MM.1S (cell line): ENCODE data around the gene MIGA1.
A peak's percentile ranks its signal among the peaks of the same experiment; 100 is the strongest.
"Not testable (repeated sequence)": the region's sequence is repeated elsewhere in the genome, so short reads cannot be mapped to it uniquely, and the experiment has no call there.

ENCODE experiments used
- DNase-seq: peaks from one replicate; pipeline ENCODE4 v3.0.0-alpha.2; 2015
- H2AFZ ChIP-seq: fragments of 300-600 bp; sonication (generic); 2 replicates; pipeline ENCODE4 v1.6.0; 2016; ENCODE audit warnings: antibody characterized with exemption, low read length
- H3F3A ChIP-seq: fragments of 300-600 bp; sonication (generic); 2 replicates; pipeline ENCODE4 v1.6.1; 2016; ENCODE audit warnings: mild to moderate bottlenecking, antibody characterized with exemption, low read length, moderate library complexity, mixed read lengths; ENCODE audit not compliant: insufficient read depth
- H3K27ac ChIP-seq: fragments of 300-600 bp; sonication (generic); 2 replicates; pipeline ENCODE4 v1.5.1; 2016; ENCODE audit warnings: mild to moderate bottlenecking, low read length
- H3K27me3 ChIP-seq: fragments of 300-600 bp; sonication (generic); replicated peaks from 2 replicates; pipeline ENCODE4 v1.6.0; 2016; ENCODE audit warnings: low read length; ENCODE audit not compliant: insufficient read depth
- H3K36me3 ChIP-seq: fragments of 300-600 bp; sonication (generic); replicated peaks from 2 replicates; pipeline ENCODE4 v1.6.1; 2016; ENCODE audit warnings: mild to moderate bottlenecking, low read length, mixed read lengths; ENCODE audit not compliant: insufficient read depth
- H3K4me1 ChIP-seq: fragments of 300-600 bp; sonication (generic); 2 replicates; pipeline ENCODE4 v1.6.1; 2016; ENCODE audit warnings: low read length, mixed read lengths
- H3K4me2 ChIP-seq: fragments of 300-600 bp; sonication (generic); 2 replicates; pipeline ENCODE4 v1.6.0; 2016; ENCODE audit warnings: low read depth, low read length
- H3K4me3 ChIP-seq: fragments of 300-600 bp; sonication (generic); 2 replicates; pipeline ENCODE4 v1.5.1; 2016; ENCODE audit warnings: low read length, mixed read lengths
- H3K79me2 ChIP-seq: fragments of 300-600 bp; sonication (generic); 2 replicates; pipeline ENCODE4 v1.6.1; 2016; ENCODE audit warnings: mixed run types, low read length, mixed read lengths
- H3K9ac ChIP-seq: fragments of 300-600 bp; sonication (generic); 2 replicates; pipeline ENCODE4 v1.6.1; 2016; ENCODE audit warnings: low read length, mixed read lengths
- H3K9me2 ChIP-seq: fragments of 300-600 bp; sonication (generic); replicated peaks from 2 replicates; pipeline ENCODE4 v1.6.1; 2016; ENCODE audit warnings: mild to moderate bottlenecking, low read length, mixed read lengths; ENCODE audit not compliant: insufficient read depth
- H3K9me3 ChIP-seq: fragments of 300-600 bp; sonication (generic); replicated peaks from 2 replicates; pipeline ENCODE4 v1.6.1; 2016; ENCODE audit warnings: mild to moderate bottlenecking, low read length, mixed read lengths; ENCODE audit not compliant: insufficient read depth
- H4K20me1 ChIP-seq: fragments of 300-600 bp; sonication (generic); 2 replicates; pipeline ENCODE4 v1.6.1; 2016; ENCODE audit warnings: mild to moderate bottlenecking, low read length, moderate library complexity, mixed read lengths; ENCODE audit not compliant: insufficient read depth
- CTCF ChIP-seq: fragments of 300-600 bp; sonication (generic); IDR thresholded peaks from 2 replicates; pipeline ENCODE4 v1.5.1; 2016; ENCODE audit warnings: antibody characterized with exemption, low read length, mixed read lengths
- EZH2 ChIP-seq: fragments of 300-600 bp; sonication (generic); optimal IDR thresholded peaks from 2 replicates; pipeline ENCODE3; 2017; ENCODE audit warnings: low read depth, mild to moderate bottlenecking, antibody characterized with exemption, low read length, mixed read lengths
- EZH2phosphoT487 ChIP-seq: fragments of 300-600 bp; sonication (generic); IDR thresholded peaks from 2 replicates; pipeline ENCODE4 v1.6.1; 2018; ENCODE audit warnings: antibody characterized with exemption, low read length

The MIGA1 gene

GRCh38 chr1:77824694-77825093, 45.2 kb downstream of the MIGA1 start:
- no peak overlapping the region for H3K4me2 ChIP-seq
- no peaks in the 10 kb centered on the region for H3K79me2 ChIP-seq
- H3K27me3 ChIP-seq: no peaks in the 10 kb centered on the region
- no peaks in the 10 kb centered on the region for H3K36me3 ChIP-seq
- no peak for DNase-seq
- H3K9me2 ChIP-seq: no peaks in the 10 kb centered on the region
- H3K9me3 ChIP-seq: no peaks in the 10 kb centered on the region
- no peaks in the 10 kb centered on the region for H4K20me1 ChIP-seq
- TF ChIP-seq EZH2phosphoT487: no peak
- TF ChIP-seq EZH2: no peak
- TF ChIP-seq CTCF: no peak
- peaks cover 12% of the 10 kb centered on the region for H3K4me1 ChIP-seq
- H3K27ac ChIP-seq: no peak overlapping the region
- H3K9ac ChIP-seq: no peak overlapping the region
- no peak overlapping the region for H3K4me3 ChIP-seq
- no peak overlapping the region for H2AFZ ChIP-seq
- 0 out of 2 replicates have a peak, but pooled peaks cover 10% of the 10 kb centered on the region for H3F3A ChIP-seq

DNA sequence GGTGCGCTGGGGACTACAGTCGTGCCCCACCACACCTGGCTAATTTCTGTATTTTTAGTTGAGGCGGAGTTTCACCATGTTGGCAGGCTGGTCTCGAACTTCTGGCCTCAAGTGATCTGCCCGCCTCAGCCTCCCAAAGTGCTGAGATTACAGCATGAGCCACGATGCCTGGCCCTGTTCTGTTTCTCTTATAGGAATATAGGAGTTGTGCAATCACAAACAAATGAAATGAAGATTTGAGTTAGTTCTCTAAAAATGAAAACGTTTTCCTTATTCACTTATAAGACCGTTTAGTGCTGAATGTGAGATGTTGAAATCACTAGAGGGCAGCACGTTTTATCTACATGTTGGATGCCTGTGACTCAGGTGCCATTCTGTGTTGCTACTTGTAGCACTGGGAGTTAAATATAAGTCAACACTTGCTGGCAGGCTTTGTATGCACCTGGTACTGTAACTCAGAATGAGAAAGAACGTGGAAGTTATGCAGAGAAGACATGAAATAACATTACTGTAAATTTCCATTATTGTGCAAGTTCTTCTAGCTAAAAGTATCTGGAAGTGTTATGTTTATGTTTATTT, 45.8 kb downstream of the MIGA1 start:
- Histone ChIP-seq H3K4me2 (no peak overlapping the region), H3K27ac (no peak overlapping the region), H3K4me3 (no peak overlapping the region), H3K9ac (no peak overlapping the region), H3K36me3 (no peaks in the 10 kb centered on the region), H3F3A (0 out of 2 replicates have a peak, but pooled peaks cover 10% of the 10 kb centered on the region), H2AFZ (no peak overlapping the region), H4K20me1 (no peaks in the 10 kb centered on the region), H3K9me2 (no peaks in the 10 kb centered on the region), H3K79me2 (no peaks in the 10 kb centered on the region), H3K9me3 (no peaks in the 10 kb centered on the region), H3K27me3 (no peaks in the 10 kb centered on the region), H3K4me1 (peaks cover 12% of the 10 kb centered on the region)
- TF ChIP-seq CTCF (peak; percentile 32), EZH2 (no peak)
- DNase-seq: peak; percentile 54

- not testable (repeated sequence) for H3K27ac ChIP-seq, H3F3A ChIP-seq, DNase-seq, H3K4me3 ChIP-seq, H3K27me3 ChIP-seq, H3K79me2 ChIP-seq, H3K36me3 ChIP-seq, H3K9me2 ChIP-seq, H3K4me2 ChIP-seq, H2AFZ ChIP-seq, H3K9me3 ChIP-seq, H3K9ac ChIP-seq, H4K20me1 ChIP-seq
- peaks cover 12% of the 10 kb centered on the region for H3K4me1 ChIP-seq
Observed at GRCh38 chr1:77826851-77827250, 47.4 kb downstream of the MIGA1 start.

DNA sequence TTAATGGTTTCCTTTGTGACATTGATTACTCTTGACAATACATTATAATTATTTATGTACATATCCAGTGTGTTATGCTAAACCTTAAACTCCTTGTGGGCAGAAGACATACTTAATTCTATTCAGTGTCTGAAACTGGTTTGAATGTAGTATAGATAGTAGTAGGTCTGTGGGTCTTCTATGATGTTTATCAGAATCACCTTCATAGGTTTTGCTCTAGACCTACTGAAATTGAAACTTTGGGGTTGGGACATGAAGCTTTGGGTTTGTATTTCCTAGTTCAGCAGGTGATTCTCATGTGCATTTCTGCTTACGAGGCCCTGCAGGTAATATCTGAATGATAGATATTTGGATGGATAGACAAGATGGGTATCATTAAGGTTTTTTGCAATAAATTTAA, 48.6 kb downstream of the MIGA1 start:
- Histone ChIP-seq H3K9me3 (no peaks in the 10 kb centered on the region), H3K9me2 (no peaks in the 10 kb centered on the region), H3K4me3 (no peak overlapping the region), H3K27me3 (no peaks in the 10 kb centered on the region), H3K79me2 (no peaks in the 10 kb centered on the region), H3K27ac (peak overlapping the region; percentile 19; the same call in 1 of the 2 replicates), H3K4me1 (peaks cover 12% of the 10 kb centered on the region), H3F3A (0 out of 2 replicates have a peak, but pooled peaks cover 10% of the 10 kb centered on the region), H3K36me3 (no peaks in the 10 kb centered on the region), H2AFZ (no peak overlapping the region), H3K9ac (no peak overlapping the region), H4K20me1 (no peaks in the 10 kb centered on the region), H3K4me2 (no peak overlapping the region)
- DNase-seq: peak; percentile 70
- TF ChIP-seq CTCF (no peak), EZH2 (no peak), EZH2phosphoT487 (no peak)
